ENCODE measurements around the gene UCKL1. TPM values are rescaled to one million over a fixed set of nuclear protein-coding genes. Genes with fewer than 3 reads are reported as not detected.

The UCKL1 gene
- total RNA-seq, 4 donors from 2014 or later: 31.2 to 96.0 (median 50.0) TPM

DNA sequence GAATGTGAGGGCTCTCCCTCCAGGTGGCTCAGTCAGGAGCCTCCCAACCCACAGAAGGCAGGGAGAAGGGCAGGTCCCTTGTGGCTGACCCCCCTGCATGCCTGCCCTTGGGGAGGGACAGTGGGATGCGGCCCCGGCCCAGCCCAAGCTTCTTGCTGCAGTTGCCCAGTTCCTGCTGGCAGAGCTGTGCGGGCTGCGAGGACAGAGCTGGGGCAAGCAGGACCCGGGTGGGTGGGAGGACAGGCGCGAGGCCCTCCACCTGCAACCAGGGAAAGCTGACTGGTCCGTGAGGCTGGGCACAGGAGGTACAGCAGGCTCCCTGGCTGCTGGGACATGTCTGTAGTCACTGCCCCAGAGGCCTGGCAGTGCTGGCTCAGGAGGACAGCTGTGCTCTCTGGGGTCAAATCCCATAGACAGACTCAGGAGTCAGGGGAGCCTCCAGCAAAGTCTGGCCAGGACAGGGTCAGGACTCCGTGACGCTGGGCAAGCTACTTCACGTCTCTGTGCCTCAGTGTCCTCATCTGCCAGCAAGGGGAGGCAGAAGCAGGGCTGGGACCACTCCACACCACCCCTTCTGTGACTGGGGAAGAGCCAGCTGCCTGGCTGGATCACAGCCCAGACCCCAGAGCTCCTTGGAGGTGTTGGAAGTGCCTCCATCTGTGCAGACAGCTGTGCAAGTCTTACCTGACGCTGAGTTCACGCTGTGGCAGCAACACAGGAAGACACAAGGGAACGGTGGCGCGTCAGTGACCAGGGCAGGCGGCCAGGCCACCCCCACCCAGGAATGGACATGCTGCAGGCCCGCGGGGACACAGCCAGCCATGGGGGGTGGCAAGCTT, 13.0 kb downstream of the UCKL1 start:
- TF ChIP-seq EP300 (IDR thresholded peaks at IDR 0.05) (no peak), POLR2A (IDR thresholded peaks at IDR 0.05) (no peak)
- TF ChIP-seq, protein P1, sequence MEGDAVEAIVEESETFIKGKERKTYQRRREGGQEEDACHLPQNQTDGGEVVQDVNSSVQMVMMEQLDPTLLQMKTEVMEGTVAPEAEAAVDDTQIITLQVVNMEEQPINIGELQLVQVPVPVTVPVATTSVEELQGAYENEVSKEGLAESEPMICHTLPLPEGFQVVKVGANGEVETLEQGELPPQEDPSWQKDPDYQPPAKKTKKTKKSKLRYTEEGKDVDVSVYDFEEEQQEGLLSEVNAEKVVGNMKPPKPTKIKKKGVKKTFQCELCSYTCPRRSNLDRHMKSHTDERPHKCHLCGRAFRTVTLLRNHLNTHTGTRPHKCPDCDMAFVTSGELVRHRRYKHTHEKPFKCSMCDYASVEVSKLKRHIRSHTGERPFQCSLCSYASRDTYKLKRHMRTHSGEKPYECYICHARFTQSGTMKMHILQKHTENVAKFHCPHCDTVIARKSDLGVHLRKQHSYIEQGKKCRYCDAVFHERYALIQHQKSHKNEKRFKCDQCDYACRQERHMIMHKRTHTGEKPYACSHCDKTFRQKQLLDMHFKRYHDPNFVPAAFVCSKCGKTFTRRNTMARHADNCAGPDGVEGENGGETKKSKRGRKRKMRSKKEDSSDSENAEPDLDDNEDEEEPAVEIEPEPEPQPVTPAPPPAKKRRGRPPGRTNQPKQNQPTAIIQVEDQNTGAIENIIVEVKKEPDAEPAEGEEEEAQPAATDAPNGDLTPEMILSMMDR (IDR thresholded peaks at IDR 0.05): no peak
- H3K27ac ChIP-seq: peak overlapping the region in 3 of 4 donors; percentile 2 to 58 (median 52)
- H3K4me3 ChIP-seq: no peak overlapping the region
- no peaks in the 10 kb centered on the region for H3K9me3 ChIP-seq
- H3K27me3 ChIP-seq: no peaks in the 10 kb centered on the region
- DNase-seq (ENCODE audit: low spot score in 2 of 2): no peak
- peaks cover 0 to 40% (median 18%) of the 10 kb centered on the region in 4 donors for H3K4me1 ChIP-seq
- H3K36me3 ChIP-seq: peaks cover 0 to 77% (median 18%) of the 10 kb centered on the region in 3 donors
- 87% methylated on average over 12 to 19 of the region's 19 CpGs for WGBS, 2 donors

DNA sequence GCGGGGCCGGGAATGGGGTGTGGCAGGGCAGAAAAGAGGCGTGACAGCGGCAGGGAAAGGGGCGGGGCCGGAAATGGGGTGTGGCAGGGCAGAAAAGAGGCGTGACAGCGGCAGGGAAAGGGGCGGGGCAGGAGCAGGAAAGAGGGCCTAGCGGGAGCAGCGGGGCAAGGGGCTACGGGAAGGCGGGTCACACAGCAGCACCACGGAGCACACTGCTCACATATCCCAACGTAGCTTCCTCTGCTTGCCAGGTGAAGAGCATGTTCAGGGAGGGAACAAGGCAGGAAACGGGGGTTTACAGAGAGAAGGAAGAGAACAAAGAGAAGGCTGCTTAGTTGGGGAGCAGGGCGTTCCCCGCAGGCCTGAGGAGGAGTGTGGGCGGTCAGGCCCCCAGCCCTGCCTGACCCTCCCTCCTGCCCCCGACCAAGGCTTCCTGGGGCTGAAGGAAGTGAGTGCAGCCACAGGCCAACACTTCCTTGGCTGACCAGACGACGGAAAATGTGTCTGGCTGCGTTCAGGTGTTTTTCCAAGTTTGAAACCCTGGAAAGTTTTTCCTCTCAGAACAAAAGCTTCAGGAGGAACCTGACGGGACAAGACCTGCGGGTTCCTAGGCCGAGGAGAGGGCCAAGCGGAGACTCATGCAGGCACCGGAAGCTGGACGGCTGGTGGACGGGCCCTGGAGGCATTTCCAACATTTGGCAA, 13.8 kb downstream of the UCKL1 start:
- DNase-seq (ENCODE audit: low spot score in 2 of 2): no peak
- Histone ChIP-seq H3K36me3 (peaks cover 0 to 85% (median 18%) of the 10 kb centered on the region in 3 donors), H3K9me3 (no peaks in the 10 kb centered on the region), H3K4me3 (no peak overlapping the region), H3K27me3 (no peaks in the 10 kb centered on the region), H3K4me1 (peaks cover 0 to 32% (median 10%) of the 10 kb centered on the region in 4 donors), H3K27ac (peak overlapping the region in 3 of 4 donors; percentile 2 to 58 (median 52))
- 48 to 51% methylated on average over 30 of the region's 30 CpGs for WGBS, 2 donors
- TF ChIP-seq, protein P1 (IDR thresholded peaks at IDR 0.05): no peak
- TF ChIP-seq EP300 (IDR thresholded peaks at IDR 0.05): peak in 1 of 2 donors; percentile 6

DNA sequence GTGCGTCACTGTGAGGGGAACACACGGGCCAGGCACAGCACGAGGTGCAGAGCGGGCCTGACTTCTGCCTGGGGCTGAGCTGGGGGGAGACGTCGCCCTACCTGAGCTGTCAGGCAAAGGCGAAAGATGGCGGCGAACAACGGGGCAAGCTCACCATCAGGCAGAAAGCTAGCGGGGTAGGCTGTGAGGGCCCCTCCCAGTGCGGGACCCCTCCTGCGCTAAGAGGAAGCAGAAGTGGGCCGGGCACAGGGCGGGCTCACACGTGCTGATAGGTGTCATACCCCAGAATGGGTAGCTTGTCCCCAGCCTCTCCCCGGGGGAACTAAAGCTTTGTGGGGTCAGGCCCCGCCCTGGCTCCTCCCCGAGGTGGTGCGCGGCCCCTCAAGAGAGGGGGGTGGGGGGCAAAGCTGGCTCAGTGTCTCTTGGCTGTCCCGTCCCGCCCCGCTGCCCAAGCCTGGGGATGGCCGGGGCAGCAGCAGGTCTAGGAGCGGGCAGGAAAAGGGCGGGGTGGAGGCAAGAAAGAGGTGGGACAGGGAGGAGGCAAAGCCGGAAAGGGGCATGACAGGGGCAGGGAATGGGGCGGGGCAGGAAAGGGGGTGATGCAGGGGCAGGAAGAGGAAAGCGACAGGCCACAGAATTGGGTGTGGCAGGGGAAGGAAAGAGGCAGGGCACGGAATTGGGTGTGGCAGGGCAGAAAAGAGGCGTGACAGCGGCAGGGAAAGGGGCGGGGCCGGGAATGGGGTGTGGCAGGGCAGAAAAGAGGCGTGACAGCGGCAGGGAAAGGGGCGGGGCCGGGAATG, 14.7 kb downstream of the UCKL1 start:
- peaks cover 0 to 91% (median 18%) of the 10 kb centered on the region in 3 donors for H3K36me3 ChIP-seq
- H3K9me3 ChIP-seq: no peaks in the 10 kb centered on the region
- peaks cover 0 to 28% (median 8%) of the 10 kb centered on the region in 4 donors for H3K4me1 ChIP-seq
- WGBS, 2 donors: 64 to 71% methylated on average over 33 to 35 of the region's 39 CpGs
- H3K27me3 ChIP-seq: no peaks in the 10 kb centered on the region
- peak overlapping the region in 3 of 4 donors; percentile 56 to 65 (median 64) for H3K27ac ChIP-seq
- DNase-seq (ENCODE audit: low spot score in 2 of 2): no peak
- TF ChIP-seq POLR2A (IDR thresholded peaks at IDR 0.05) (no peak), EP300 (IDR thresholded peaks at IDR 0.05) (no peak)
- TF ChIP-seq, protein P1 (IDR thresholded peaks at IDR 0.05): no peak
- no peak overlapping the region for H3K4me3 ChIP-seq

DNA sequence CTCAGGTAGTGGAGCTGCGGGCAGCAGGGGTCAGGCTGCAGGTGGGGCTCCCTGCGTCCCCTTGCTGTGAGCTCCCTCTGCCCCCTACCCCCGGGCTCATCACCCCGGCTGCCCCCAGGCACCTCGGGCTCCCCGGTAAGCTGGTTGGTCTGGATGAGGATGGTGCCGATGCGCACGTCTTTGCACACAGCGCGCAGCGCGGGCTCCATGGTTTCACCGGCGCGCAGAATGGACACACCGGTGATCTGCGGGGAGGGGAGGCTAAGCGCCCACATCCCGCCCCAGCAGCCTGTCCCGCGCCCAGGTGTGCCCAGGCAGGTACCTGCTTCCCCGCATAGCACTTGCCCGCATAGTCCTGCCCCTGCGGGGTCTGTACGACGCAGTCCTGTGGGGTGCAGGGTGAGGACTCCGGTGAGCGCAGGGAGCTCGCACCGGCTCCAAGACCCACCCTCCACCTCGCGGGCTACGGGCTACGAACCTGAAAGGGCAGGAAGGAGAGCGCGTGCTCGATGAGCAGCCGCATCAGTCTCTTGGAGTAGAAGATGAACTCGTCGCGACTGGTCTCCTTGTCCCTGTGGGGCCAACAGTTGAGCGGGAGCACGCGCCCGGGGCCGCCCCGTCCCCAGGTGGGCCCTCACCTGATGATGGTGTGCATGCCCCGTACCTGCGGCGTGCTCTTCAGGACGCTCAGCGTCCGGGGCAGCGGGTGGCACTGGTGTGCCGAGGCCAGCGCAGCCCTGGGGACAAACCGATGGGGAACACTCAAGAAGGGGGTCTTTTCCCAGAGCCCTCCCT, 15.5 kb downstream of the UCKL1 start:
- no peaks in the 10 kb centered on the region for H3K9me3 ChIP-seq
- TF ChIP-seq POLR2A (IDR thresholded peaks at IDR 0.05) (no peak), EP300 (IDR thresholded peaks at IDR 0.05) (no peak)
- TF ChIP-seq, protein P1 (IDR thresholded peaks at IDR 0.05): no peak
- 83 to 84% methylated on average over 35 to 48 of the region's 58 CpGs for WGBS, 2 donors
- H3K36me3 ChIP-seq: peaks cover 0 to 91% (median 18%) of the 10 kb centered on the region in 3 donors
- H3K4me3 ChIP-seq: no peak overlapping the region
- H3K27ac ChIP-seq: peak overlapping the region in 2 of 4 donors; percentile 64 to 65
- H3K27me3 ChIP-seq: no peaks in the 10 kb centered on the region
- DNase-seq (ENCODE audit: low spot score in 2 of 2): no peak
- H3K4me1 ChIP-seq: peaks cover 0 to 28% (median 8%) of the 10 kb centered on the region in 4 donors
